Measurements from ENCODE around the gene ANKIB1.
A peak's percentile ranks its signal among the peaks of the same experiment; 100 is the strongest.

ANKIB1 gene

DNA sequence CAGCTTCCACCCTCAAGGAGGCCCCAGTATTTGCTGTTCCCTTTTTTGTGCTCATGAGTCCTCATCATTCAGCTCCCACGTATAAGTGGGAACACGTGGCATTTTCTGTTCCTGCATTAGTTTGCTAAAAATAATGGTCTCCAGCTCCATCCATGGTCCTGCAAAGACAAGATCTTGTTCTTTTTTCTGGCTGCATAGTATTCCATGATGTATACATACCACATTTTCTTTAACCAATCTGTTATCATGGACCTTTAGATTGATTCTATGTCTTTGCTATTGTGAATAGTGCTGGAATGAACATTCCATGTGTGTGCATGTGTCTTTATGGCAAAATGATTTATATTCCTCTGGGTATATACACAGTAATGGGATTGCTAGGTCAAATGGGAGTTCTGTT lies 17.0 kb upstream of the ANKIB1 start:
- Histone ChIP-seq H3K36me3 (ENCODE audit: insufficient read depth, low read length) (peaks cover 82% of the 10 kb centered on the region), H4K20me1 (ENCODE audit: insufficient read depth, low read length) (no peaks in the 10 kb centered on the region), H3K9ac (ENCODE audit: low read depth, low read length) (no peak overlapping the region), H3K4me3 (ENCODE audit: low read depth in 1 of 2, low read length in 2 of 2) (no peak overlapping the region), H2AFZ (ENCODE audit: low read depth, low read length) (no peak overlapping the region), H3K4me1 (ENCODE audit: insufficient read depth, low read length) (no peaks in the 10 kb centered on the region), H3K27ac (ENCODE audit: low read length) (no peak overlapping the region), H3K9me3 (ENCODE audit: insufficient read depth, low read length, severe bottlenecking) (no peaks in the 10 kb centered on the region), H3K4me2 (ENCODE audit: insufficient read depth, low read length) (no peak overlapping the region), H3K27me3 (ENCODE audit: insufficient read depth, low read length, poor library complexity) (no peaks in the 10 kb centered on the region), H3K79me2 (ENCODE audit: insufficient read depth, low read length) (no peaks in the 10 kb centered on the region)
- ATAC-seq (ENCODE audit: insufficient read depth, low read depth) = no peak
- no peak for DNase-seq
- no peak for TF ChIP-seq EZH2 (IDR thresholded peaks at IDR 0.05; ENCODE audit: borderline replicate concordance, low read depth, low read length, severe bottlenecking)
- TF ChIP-seq, protein P1, sequence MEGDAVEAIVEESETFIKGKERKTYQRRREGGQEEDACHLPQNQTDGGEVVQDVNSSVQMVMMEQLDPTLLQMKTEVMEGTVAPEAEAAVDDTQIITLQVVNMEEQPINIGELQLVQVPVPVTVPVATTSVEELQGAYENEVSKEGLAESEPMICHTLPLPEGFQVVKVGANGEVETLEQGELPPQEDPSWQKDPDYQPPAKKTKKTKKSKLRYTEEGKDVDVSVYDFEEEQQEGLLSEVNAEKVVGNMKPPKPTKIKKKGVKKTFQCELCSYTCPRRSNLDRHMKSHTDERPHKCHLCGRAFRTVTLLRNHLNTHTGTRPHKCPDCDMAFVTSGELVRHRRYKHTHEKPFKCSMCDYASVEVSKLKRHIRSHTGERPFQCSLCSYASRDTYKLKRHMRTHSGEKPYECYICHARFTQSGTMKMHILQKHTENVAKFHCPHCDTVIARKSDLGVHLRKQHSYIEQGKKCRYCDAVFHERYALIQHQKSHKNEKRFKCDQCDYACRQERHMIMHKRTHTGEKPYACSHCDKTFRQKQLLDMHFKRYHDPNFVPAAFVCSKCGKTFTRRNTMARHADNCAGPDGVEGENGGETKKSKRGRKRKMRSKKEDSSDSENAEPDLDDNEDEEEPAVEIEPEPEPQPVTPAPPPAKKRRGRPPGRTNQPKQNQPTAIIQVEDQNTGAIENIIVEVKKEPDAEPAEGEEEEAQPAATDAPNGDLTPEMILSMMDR (IDR thresholded peaks at IDR 0.05; ENCODE audit: borderline replicate concordance, extremely low read depth, low read length, poor library complexity, severe bottlenecking) = no peak

DNA sequence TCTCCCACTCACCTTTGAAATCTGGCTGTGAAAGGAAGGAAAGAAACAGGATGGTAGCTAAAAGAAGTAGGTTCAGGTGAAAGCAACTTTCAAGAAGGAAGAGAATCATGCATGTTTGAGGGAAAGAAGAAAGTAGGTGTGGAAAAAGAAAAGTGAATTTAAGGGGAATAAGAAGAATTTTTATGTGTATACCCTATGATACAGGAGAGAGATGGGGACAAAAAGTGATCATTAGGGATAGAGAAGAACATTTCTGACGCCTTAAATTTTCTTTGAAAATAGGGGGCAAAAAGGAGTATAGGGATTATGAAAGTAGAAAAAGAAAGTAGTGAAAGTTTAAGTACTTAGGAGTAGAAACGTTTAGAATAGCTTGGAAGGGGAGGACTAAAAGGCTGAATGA lies 15.2 kb upstream of the ANKIB1 start:
- TF ChIP-seq, protein P1 (IDR thresholded peaks at IDR 0.05; ENCODE audit: borderline replicate concordance, extremely low read depth, low read length, poor library complexity, severe bottlenecking) = no peak
- TF ChIP-seq EZH2 (IDR thresholded peaks at IDR 0.05; ENCODE audit: borderline replicate concordance, low read depth, low read length, severe bottlenecking) = no peak
- H3K27me3 ChIP-seq (ENCODE audit: insufficient read depth, low read length, poor library complexity) = no peaks in the 10 kb centered on the region
- H2AFZ ChIP-seq (ENCODE audit: low read depth, low read length) = no peak overlapping the region
- no peak overlapping the region for H3K4me2 ChIP-seq (ENCODE audit: insufficient read depth, low read length)
- H3K4me1 ChIP-seq (ENCODE audit: insufficient read depth, low read length) = no peaks in the 10 kb centered on the region
- H3K79me2 ChIP-seq (ENCODE audit: insufficient read depth, low read length) = no peaks in the 10 kb centered on the region
- H3K9me3 ChIP-seq (ENCODE audit: insufficient read depth, low read length, severe bottlenecking) = no peaks in the 10 kb centered on the region
- DNase-seq = no peak
- no peak overlapping the region for H3K27ac ChIP-seq (ENCODE audit: low read length)
- H3K4me3 ChIP-seq (ENCODE audit: low read depth in 1 of 2, low read length in 2 of 2) = no peak overlapping the region
- ATAC-seq (ENCODE audit: insufficient read depth, low read depth) = no peak
- no peaks in the 10 kb centered on the region for H4K20me1 ChIP-seq (ENCODE audit: insufficient read depth, low read length)
- peaks cover 83% of the 10 kb centered on the region for H3K36me3 ChIP-seq (ENCODE audit: insufficient read depth, low read length)
- H3K9ac ChIP-seq (ENCODE audit: low read depth, low read length) = no peak overlapping the region

DNA sequence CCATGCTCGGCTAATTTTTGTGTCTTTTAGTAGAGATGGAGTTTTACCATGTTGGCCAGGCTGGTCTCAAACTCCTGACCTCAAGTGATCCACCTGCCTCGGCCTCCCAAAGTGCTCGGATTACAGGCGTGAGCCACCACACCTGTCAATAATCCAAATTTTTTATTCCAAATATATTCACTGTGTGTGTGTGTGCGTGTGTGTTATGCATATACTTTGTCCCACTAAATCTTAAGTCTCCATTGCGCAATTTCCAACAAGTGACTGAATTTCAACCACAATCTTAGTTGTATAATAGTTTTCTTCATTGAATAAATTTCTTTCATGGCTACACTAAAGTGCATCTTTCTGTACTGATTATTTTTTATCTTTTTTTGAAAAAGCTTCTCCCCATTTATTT lies 2.8 kb upstream of the ANKIB1 start:
- Histone ChIP-seq H3K9ac (ENCODE audit: low read depth, low read length) (no peak overlapping the region), H3K4me3 (ENCODE audit: low read depth in 1 of 2, low read length in 2 of 2) (no peak overlapping the region), H4K20me1 (ENCODE audit: insufficient read depth, low read length) (peaks cover 14% of the 10 kb centered on the region), H3K27me3 (ENCODE audit: insufficient read depth, low read length, poor library complexity) (no peaks in the 10 kb centered on the region), H3K4me2 (ENCODE audit: insufficient read depth, low read length) (peak overlapping the region; percentile 19; the same call in 1 of the 2 replicates), H3K27ac (ENCODE audit: low read length) (no peak overlapping the region), H3K79me2 (ENCODE audit: insufficient read depth, low read length) (peaks cover 53% of the 10 kb centered on the region), H2AFZ (ENCODE audit: low read depth, low read length) (no peak overlapping the region), H3K9me3 (ENCODE audit: insufficient read depth, low read length, severe bottlenecking) (no peaks in the 10 kb centered on the region), H3K36me3 (ENCODE audit: insufficient read depth, low read length) (peaks cover 42% of the 10 kb centered on the region), H3K4me1 (ENCODE audit: insufficient read depth, low read length) (peaks cover 34% of the 10 kb centered on the region)
- ATAC-seq (ENCODE audit: insufficient read depth, low read depth) (no peak), DNase-seq (no peak)
- TF ChIP-seq, protein P1 (IDR thresholded peaks at IDR 0.05; ENCODE audit: borderline replicate concordance, extremely low read depth, low read length, poor library complexity, severe bottlenecking) = no peak
- no peak for TF ChIP-seq EZH2 (IDR thresholded peaks at IDR 0.05; ENCODE audit: borderline replicate concordance, low read depth, low read length, severe bottlenecking)
